ENCODE measurements around the gene TMX2. TPM values are rescaled to one million over a fixed set of nuclear protein-coding genes. Genes with fewer than 3 reads are reported as not detected.

Gene TMX2
- total and polyA plus RNA-seq, 9 of the 15 experiments (the other 6 are each of a cell fraction or from before 2014, with no cell fraction given), result 176 to 433 (median 227) TPM

GRCh38 chr11:57762235-57762861 is 50.0 kb downstream of the TMX2 start:
- H3K9me3 ChIP-seq (replicated peaks; ENCODE audit: control insufficient read depth, insufficient read depth, low read depth, low read length), result no peaks in the 10 kb centered on the region
- peaks cover 4% of the 10 kb centered on the region; the same call in 1 of the 3 replicates for H3K36me3 ChIP-seq (ENCODE audit: control insufficient read depth, insufficient read depth, low read length)
- peak overlapping the region; percentile 89 for H2AFZ ChIP-seq (ENCODE audit: low read depth, low read length)
- H4K20me1 ChIP-seq (replicated peaks; ENCODE audit: control insufficient read depth, insufficient read depth, low read length), result peaks cover 7% of the 10 kb centered on the region
- peak overlapping the region; percentile 95 for H3K27ac ChIP-seq (ENCODE audit: extremely low read depth, low read depth, low read length)
- DNase-seq (ENCODE audit: extremely low read depth in 1 of 4, low spot score in 3 of 4) (peak in 2 of 4 experiments; percentile 46 to 52), FAIRE-seq (no peak), ATAC-seq (peak; percentile 64)
- CTCF ChIA-PET (ENCODE audit: low intra/inter-chr PET ratio), result no interaction called here
- no peaks in the 10 kb centered on the region for H3K27me3 ChIP-seq (ENCODE audit: control insufficient read depth in 2 of 2, insufficient read depth in 2 of 2, low read length in 2 of 2)
- peaks cover 7 to 22% of the 10 kb centered on the region in 2 experiments; a peak in 4 of 5 replicates for H3K4me1 ChIP-seq (replicated peaks in 1 of 2; ENCODE audit: control insufficient read depth in 2 of 2, insufficient read depth in 2 of 2, low read length in 2 of 2)
- TF ChIP-seq KDM1A (IDR thresholded peaks at IDR 0.05), result no peak
- 0 out of 2 replicates have a peak, but pooled peaks have one; percentile 42 for TF ChIP-seq BACH1 (tag; IDR thresholded peaks at IDR 0.05)
- 0 out of 2 replicates have a peak, but pooled peaks have one; percentile 6 for TF ChIP-seq CBFA2T2 (conservative IDR thresholded peaks at IDR 0.05)
- TF ChIP-seq ZNF444 (CRISPR knock-in tag; IDR thresholded peaks at IDR 0.05), result no peak
- no peak for TF ChIP-seq NFIX (CRISPR knock-in tag; IDR thresholded peaks at IDR 0.05; ENCODE audit: low read depth)
- 0 out of 4 replicates have a peak, but pooled peaks of 1 of the 2 experiments have one; percentile 9 for TF ChIP-seq FOXK2 (conservative IDR thresholded peaks at IDR 0.05 in 1 of 2, IDR thresholded peaks at IDR 0.05 in 1 of 2; ENCODE audit: low read depth in 2 of 2)
- TF ChIP-seq MLLT1 (IDR thresholded peaks at IDR 0.05), result peak; percentile 9 to 34; a peak in 3 of 4 replicates
- no peak for TF ChIP-seq KLF1 (tag; IDR thresholded peaks at IDR 0.05)
- TF ChIP-seq RBFOX2 (IDR thresholded peaks at IDR 0.05; ENCODE audit: low read depth, low read length), result peak; percentile 56
- BruUV-seq (replicated peaks), result TSS peak; percentile 81
- intact Hi-C loops (cut with micrococcal nuclease) (loop anchor here (2.0 to 5.0 kb wide), 2 partner anchors 16 to 35 kb away; no protein-coding TSS in a partner anchor), in situ Hi-C loops (cut with MboI) (no loop called here)
- peak overlapping the region; percentile 81 for H3K4me2 ChIP-seq (ENCODE audit: insufficient read depth, low read length)
- H3K9me1 ChIP-seq (ENCODE audit: control insufficient read depth, insufficient read depth, low read length), result no peaks in the 10 kb centered on the region
- H3K4me3 ChIP-seq, result peak overlapping the region; percentile 62
- POLR2A ChIA-PET, result interaction anchor here (0.5 to 6.2 kb wide), 11 partner anchors 8 to 846 kb away, joined by 3 to 88 read pairs (median 4); partner anchors contain the start of genes BTBD18, MED19, SELENOH and TMX2
- H3K9ac ChIP-seq (ENCODE audit: insufficient read depth in 1 of 2, low read depth in 2 of 2, low read length in 2 of 2), result peak overlapping the region; percentile 86 to 95
- H3K79me2 ChIP-seq (ENCODE audit: control insufficient read depth, insufficient read depth, low read length), result peaks cover 57% of the 10 kb centered on the region
- 0% methylated on average over 9 of the region's 9 CpGs for WGBS (ENCODE audit: insufficient coverage, low coverage, missing lambda C conversion rate)
